ENCODE data around the gene SH3BP5L.
"Not testable (repeated sequence)": the region's sequence is repeated elsewhere in the genome, so short reads cannot be mapped to it uniquely, and the experiment has no call there.

Gene SH3BP5L

DNA sequence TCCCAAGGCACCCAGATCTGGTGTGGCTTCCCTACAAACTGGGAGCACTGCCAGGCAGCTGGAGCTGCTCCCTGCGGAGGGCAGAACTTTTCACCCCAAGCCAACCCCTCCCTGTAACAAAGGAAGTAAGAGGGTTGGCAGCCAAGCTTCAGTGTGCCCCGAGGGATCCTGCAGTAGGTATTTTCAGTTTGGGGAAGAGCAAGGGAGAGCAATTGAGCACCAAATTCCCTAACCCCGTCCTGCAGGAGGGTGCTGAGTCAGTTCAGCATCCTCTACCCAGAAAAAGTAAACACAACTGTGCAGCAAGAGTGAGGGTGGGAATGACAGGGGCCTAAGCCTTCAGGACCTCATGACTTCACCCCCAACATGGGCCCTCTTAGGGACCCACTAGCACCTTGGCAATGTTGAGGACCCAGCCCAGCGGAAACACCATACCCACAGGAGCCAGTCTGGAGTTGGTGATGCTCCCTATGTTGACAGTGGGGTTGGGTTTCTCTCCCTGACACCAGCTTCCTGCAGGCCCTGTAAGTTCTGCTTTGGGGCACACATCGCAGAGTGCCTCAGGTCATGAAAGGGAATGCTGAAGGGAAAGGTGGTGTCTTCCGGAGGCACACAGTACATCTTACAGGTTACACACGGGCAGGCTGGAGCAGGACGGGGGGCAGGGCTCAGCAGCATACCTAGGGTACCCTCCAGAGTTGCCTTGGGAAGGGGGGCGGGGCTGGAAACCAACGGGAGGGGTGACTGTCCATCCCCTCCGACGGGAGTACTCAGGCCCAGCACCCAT lies 14.8 kb downstream of the SH3BP5L start:
- no peak for DNase-seq (ENCODE audit: low read depth in 2 of 2, low spot score in 1 of 2)

DNA sequence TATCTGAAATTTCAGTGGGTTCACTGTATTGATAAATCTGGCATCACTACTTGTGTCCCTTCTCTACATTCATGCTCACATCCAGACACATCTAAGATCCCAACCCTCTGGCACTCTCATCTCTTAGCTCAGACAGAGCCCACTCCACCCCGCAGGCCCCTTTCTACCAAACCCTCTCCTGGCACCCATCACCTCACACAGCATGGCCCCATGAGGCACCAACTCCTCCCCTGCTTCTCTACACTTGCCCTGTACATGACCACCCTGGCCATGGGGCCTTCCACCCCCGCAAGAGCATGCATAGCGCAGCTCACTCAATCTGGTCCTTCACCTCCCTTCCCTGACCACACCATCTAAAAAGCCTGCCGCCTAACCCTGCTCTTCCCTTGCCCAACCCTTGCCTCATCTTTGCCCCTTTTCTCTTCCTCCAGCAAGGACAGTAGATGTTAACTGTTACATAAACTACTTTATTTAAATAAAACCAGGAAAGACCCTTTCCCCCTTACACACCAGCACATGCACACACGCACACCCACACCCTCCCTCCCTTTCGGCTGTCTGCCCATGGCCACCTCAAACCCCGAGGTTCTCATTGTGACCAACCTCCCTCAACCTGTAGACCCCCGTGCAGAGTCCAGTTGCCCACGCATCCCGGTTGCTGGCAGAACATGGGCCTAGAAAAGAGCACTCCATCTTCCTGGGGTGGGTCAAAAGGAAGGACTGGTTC lies 15.6 kb downstream of the SH3BP5L start:
- no peak for DNase-seq (ENCODE audit: low read depth in 2 of 2, low spot score in 1 of 2)

DNA sequence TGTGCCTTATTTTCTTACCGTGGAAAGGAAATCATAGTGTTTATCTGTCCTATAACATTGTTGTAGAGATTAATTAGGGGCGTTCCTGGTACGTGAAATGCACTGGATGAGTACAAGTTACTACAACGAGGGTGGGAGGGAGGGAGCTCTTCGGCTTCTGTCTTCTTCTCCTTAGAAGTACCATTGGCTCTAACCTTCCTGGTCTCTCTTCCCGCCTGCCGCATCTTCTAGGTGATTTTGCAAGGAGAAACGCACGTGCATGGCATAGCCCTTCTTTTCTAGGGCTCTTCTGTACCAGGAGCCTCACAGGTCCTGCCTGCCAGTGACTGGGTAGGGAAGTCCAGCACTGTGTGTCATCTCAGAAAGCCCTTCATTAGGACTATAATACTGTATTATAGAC lies 16.8 kb downstream of the SH3BP5L start:
- no peak for DNase-seq (ENCODE audit: low read depth in 2 of 2, low spot score in 1 of 2)

DNA sequence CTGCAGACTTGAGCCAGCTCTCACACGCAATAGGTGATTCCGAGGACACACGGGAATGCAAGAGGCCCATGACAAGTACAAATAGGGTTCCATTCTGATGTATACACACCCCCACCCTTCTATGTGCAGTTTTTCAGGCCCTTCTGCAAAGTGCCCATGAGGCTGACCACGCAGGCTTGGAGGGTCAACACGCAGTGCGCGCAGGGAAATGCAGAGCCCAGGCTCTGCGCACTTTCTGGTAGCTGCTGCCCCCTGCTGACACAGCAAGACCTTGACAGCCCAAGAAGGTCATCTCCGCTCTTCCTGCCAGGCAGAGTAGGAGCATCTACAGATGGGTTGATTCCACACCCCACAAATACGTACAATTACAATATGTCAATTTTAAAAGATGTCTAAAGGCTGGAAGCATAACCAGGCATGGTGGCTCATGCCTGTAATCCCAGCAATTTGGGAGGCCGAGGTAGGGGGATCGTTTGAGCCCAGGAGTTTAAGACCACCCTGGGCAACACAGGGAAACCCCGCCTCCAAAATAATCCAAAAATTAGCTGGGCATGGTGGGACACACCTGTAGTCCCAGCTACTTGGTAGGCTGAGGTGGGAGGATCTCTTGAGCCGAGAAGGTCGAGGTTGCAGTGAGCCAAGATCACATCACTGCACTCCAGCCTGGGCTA lies 18.5 kb downstream of the SH3BP5L start:
- peak in 1 of 2 donors; percentile 6 for DNase-seq (ENCODE audit: low read depth in 2 of 2, low spot score in 1 of 2)

DNA sequence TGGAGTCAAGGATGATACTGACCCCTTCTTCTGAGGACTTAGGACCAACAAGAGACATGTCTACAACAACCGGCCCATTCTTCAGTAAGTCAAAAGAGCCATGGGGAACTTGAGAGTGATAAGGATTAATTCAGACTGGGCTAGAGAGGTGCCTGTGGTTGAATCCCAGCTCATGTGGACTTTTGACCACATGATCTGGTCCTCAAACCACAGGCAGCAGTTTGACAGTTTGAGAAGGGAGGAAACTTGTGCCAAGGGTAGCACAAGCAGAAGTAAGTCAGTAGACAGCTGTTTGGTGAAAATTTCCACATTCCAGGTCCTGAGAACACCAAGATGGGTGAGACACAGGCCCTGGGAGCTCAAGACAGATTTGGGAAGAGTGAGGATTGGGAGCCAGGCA lies 19.8 kb downstream of the SH3BP5L start:
- DNase-seq (ENCODE audit: low read depth in 2 of 2, low spot score in 1 of 2): no peak

DNA sequence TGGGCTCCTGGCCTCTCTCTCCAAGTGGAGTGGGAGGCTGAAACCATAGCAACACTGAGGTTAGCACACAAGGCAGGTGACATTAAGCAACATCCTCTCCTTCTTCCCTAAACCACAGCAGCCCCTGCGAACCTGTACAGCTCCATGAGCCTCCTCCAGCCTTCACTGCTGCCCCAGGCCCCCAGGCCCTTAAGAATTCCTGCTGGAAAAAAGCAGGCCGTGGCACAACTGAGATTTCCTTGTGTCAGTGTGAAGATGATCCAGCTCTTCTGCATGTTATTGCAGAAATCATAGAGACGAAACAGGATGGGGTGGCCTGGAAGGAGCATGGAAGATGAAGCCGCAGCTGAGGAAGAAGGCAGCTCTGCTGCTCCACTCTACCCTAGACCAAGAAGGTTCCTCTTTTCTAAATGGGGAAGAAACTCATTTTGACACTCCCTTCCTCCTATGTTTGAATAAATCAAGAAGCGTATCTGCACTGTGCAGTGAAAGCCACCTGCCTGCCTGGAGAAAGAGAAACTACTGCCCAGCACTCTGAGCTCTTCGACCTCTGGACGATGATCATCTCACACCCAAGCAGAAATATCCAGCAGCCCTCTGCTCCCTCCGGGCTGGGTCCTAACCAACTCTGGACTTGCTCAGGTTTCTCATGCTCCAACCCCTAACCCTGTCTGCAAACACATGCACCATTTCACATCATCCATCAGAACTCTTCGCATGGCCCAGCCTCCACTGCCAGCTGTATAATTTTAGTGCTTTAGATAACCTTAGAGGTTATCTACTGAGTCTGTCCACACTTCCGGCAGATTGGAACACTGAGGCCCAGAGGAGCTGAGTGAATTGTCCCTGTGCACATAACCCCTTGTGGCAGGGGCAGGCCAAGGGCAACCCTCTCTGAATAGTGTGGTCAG lies 20.7 kb downstream of the SH3BP5L start:
- no peak for DNase-seq (ENCODE audit: low read depth in 2 of 2, low spot score in 1 of 2)

DNA sequence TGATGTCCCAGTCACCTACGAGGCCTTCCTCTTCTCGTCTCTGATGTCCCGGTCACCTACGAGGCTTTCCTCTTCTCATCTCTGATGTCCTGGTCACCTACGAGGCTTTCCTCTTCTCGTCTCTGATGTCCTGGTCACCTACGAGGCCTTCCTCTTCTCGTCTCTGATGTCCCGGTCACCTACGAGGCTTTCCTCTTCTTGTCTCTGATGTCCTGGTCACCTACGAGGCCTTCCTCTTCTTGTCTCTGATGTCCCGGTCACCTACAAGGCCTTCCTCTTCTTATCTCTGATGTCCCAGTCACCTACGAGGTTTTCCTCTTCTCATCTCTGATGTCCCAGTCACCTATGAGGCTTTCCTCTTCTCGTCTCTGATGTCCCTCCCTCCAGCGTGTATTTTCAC lies 22.2 kb downstream of the SH3BP5L start:
- DNase-seq (ENCODE audit: low read depth in 2 of 2, low spot score in 1 of 2): not testable (repeated sequence)

DNA sequence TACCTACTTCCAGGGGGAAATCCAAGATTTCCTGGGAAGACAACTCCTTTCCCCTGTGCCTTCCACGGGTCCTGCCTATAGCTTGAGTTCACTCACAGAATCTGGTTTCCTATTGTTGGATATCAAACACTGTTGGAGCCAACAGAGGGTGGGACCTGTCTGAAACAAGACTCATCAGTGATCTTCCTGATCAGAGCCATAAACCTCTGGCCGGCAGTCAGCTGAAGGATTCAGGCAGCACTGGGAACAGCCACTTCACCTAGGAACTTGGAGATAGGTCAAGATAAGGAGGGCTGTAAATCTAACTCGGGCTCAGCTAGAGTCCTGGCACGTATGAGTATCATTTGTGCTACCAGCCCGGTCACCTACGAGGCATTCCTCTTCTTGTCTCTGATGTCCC lies 23.3 kb downstream of the SH3BP5L start:
- DNase-seq (ENCODE audit: low read depth in 2 of 2, low spot score in 1 of 2): no peak

DNA sequence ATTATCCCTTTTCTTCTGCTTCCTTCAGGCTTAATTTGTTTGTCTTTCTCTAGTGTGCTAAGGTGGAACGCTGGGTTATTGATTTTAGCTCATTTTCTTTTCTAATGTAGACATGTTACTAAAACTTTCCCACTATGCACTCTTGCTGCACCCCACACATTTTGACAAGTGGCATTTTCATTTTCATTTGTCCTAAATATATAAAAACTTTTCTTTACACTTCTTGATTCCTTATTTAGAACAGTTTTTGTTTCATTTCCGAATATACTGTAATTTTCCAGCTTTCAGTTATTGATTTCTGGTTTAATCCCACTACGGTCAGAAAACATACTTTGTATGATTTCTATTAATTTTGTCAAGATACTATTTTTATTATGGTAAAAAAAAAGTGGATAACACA lies 25.3 kb downstream of the SH3BP5L start:
- DNase-seq (ENCODE audit: low read depth in 2 of 2, low spot score in 1 of 2): no peak

DNA sequence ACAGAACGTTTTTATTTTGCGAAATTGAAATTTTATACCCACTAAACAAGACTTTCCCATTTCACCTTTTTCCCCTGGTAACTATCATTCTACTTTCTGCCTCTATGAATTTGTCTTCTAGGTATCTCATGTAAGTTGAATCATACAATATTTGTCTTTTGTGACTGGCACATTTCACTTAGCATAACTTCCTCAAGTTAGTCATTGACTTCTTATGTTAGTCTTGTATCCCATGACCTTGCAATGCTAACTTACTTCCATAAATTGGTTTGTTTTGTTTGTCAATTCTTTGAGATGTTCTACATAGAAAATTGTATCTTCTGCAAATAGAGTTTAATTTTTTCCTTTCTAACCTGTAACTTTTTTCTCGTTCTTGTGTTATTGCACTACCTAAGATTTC lies 26.9 kb downstream of the SH3BP5L start:
- DNase-seq (ENCODE audit: low read depth in 2 of 2, low spot score in 1 of 2): no peak

DNA sequence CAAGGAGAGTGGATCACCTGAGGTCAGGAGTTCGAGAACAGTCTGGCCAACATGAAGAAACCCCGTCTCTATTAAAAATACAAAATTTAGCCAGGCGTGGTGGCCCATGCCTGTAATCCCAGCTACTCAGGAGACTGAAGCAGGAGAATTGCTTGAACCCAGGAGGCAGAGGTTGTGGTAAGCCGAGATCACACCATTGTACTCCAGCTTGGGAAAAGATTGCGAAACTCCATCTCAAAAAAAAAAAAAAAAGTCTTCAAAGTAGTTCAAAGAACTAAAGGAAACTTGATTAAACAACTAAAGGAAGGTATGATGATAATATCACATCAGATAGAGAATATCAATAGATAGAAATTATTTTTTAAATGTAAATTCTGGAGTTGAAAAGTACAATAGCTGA lies 31.1 kb downstream of the SH3BP5L start:
- not testable (repeated sequence) for DNase-seq (ENCODE audit: low read depth in 2 of 2, low spot score in 1 of 2)

DNA sequence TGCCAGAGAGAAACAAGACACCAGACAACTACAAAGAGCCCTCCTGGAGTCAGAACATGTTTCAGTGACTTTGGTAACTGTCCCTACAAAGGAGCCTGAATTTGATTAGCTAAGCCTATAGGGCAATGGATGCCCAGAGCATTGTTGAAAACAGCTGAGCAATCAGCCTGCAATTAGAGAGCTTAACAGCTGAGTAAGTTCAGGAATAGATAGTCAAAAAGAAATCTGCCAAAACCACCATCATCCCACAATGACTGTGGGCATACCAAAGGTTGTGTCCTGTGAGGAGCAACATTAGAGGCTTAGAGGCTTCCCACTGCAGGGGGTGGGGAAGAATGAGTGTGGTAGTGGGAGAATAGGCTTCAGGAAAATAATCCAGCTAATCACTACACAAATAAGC lies 32.1 kb downstream of the SH3BP5L start:
- DNase-seq (ENCODE audit: low read depth in 2 of 2, low spot score in 1 of 2): no peak

DNA sequence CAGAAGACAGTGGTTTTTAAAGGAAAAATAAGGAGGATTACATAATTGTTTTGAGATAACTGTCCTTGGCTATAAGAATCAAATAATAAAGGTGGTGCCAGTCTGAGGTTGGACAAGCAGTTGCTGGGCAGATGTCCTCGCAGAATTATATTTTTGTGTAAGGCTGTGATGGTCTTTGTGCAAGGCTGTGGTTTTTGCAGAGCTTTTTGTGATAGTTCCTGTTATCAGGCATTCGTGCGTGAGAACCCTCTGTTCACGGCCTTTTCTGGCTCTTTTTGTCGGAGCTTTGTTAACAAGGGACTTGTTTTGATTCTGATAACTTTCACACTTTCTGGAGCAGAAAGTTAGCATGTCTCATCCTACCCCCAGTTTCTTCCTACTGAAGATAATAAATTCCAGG lies 33.4 kb downstream of the SH3BP5L start:
- DNase-seq (ENCODE audit: low read depth in 2 of 2, low spot score in 1 of 2): no peak

DNA sequence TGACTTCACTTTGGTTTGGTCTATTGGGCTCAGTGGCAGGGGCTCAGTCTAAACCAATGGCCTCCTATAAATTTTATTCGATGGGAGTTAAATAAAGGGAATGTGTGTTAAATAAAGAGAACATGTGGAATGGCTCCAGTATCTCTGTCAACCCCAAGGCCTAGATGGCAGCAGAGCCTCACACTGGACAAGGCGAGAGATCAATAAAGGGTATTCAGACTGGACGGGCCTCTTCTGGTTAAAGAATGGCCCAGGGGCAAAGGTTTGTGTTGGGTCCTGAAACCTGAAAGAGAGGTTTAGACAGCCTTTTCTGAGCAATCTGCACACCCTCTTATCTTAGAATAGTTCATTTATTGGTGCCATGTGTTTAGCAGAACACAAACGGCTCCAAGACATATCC lies 34.7 kb downstream of the SH3BP5L start:
- DNase-seq (ENCODE audit: low read depth in 2 of 2, low spot score in 1 of 2): no peak

DNA sequence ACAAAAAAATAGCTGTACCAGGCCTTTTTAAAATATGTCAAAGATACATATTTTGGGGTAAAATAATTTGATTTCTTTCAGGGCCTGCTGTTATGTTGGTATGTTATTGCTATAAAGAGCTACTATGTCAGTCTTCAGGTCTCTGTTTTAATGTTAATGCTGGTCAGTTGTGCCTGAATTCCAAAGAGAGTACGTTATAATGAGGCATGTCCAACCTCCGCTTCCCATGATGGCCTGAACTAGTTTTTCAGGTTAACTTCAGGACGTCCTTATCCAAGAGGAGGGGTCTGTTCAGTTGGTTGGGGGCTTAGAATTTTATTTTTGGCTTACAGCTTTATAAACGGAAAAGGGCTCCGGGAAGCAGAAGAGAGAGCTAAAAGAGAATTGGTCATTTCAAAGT lies 35.3 kb downstream of the SH3BP5L start:
- no peak for DNase-seq (ENCODE audit: low read depth in 2 of 2, low spot score in 1 of 2)

DNA sequence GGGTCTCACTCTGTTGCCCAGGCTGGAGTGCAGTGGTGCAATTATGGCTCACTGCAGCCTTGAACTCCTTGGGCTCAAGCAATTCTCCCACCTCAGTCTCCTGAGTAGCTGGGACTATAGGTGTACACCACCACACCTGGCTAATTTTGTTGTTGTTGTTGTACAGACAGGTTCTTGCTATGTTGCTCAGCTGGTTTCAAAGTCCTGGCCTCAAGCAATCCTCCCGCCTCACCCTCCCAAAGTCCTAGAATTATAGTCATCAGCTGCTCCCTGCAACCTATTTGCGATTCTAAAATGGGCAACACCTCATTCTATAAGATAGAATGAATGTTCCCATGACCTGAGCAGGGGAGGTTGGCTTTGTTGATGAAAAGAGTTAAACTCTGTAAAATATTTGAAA lies 36.4 kb downstream of the SH3BP5L start:
- not testable (repeated sequence) for DNase-seq (ENCODE audit: low read depth in 2 of 2, low spot score in 1 of 2)

DNA sequence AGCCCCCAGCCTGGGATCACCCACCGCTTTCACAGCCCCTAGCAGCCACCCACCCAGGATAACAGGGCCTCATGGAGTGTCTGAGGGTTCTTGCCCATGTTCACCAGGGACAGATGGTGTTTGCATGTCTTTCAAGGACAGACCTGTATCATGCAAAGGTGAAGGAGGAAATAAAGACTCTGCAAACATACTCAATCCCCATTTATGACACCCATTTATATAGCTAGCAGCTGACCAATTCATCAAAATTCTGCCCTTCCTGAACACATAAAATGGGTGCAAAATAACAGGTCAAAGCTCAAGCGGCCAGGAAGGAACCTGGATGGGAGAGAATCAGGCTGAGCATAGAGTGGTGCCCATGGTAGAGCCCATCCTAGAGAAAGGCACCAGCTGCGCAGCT lies 37.4 kb downstream of the SH3BP5L start:
- DNase-seq (ENCODE audit: low read depth in 2 of 2, low spot score in 1 of 2): no peak

DNA sequence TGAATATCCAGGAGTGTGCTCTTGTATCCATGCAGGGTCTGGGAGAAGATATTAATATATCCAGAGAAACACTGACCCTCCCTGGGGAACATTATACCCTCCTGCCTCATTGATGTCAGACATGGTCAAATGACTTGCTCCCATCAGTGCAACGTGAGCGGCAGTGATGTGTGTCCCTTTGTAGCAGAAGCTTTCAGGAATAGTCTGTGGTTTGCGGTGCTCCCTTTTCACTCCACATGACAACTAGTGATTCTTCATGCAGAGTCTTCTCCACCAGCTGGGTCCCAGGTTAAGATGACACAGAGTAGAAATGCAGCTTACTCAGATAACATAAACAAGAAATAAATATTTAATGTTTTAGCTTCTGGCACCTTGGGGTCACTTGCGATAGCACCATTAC lies 38.3 kb downstream of the SH3BP5L start:
- DNase-seq (ENCODE audit: low read depth in 2 of 2, low spot score in 1 of 2): no peak

DNA sequence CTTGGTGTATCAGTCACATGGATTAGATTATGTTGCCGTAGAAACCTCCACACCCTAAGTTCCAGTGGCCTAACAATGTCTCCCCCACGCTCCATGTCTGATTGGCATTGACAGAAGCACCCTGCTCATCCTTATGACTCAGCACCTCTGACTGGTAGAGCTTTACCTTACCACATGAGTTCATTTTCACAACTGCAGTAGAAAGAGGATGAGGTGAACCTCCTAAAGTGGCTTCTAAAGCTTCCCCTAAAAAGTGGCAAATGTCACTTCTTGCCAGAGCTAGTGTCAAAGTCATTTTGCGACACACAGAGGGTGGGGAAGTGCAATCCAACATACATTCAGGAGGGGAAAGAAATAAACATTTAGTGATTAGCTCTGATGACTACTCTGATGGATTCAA lies 39.6 kb downstream of the SH3BP5L start:
- no peak for DNase-seq (ENCODE audit: low read depth in 2 of 2, low spot score in 1 of 2)

DNA sequence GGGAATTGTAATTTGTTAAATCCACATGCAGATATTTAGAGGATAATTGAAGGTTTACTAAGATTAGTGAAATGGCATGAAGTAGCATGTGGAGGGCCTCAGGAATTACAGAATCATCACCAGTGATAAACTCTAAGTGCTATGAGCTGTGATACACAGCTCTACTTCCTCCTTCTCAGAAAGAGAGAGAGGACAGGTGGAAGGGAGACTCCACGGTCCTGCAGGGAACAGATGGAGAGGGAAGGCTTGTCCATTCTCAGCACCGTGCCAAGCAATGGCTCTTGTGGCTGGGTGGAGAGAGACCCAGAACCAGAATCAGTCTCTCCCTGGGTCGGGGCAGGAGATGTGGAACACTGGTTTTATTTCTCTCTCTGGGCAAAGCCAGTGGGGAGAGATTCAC lies 42.3 kb downstream of the SH3BP5L start:
- DNase-seq (ENCODE audit: low read depth in 2 of 2, low spot score in 1 of 2): no peak
